Activated B cell treated with CpG ODN at 0.5 μM for 24 hours (primary cell): Measurements from ENCODE around the gene VDAC2. TPM values are rescaled to one million over a fixed set of nuclear protein-coding genes. Genes with fewer than 3 reads are reported as not detected.
A peak's percentile ranks its signal among the peaks of the same experiment; 100 is the strongest.

Experiments
- ATAC-seq: fragments of 200-7000 bp; cut with Tn5 transposase; one replicate; pipeline ENCODE4 v1.10.0; 2021; ENCODE audit warnings: low read depth, mild to moderate bottlenecking, moderate library complexity
- CTCF ChIA-PET: fragments of 350-600 bp; sonication (Branson Sonifier 250); formaldehyde crosslinking; loops from one replicate; lab custom pipeline; 2021; ENCODE audit warnings: antibody characterized with exemption; lab: Charles Lee
- POLR2A ChIA-PET: fragments of 350-600 bp; sonication (Branson Sonifier 250); formaldehyde crosslinking; loops from one replicate; lab custom pipeline; 2021; ENCODE audit warnings: antibody characterized with exemption; lab: Charles Lee
- DNase-seq: peaks from one replicate; pipeline ENCODE4 v3.0.0; 2022
- H3K27ac Mint-ChIP-seq: one replicate; pipeline ENCODE4 v1.8.0; 2020; ENCODE audit warnings: mixed read lengths
- H3K27me3 Mint-ChIP-seq: one replicate; pipeline ENCODE4 v1.8.0; 2021; ENCODE audit warnings: mixed read lengths
- H3K36me3 Mint-ChIP-seq: one replicate; pipeline ENCODE4 v1.8.0; 2021; ENCODE audit warnings: low read depth, mixed read lengths
- H3K4me1 Mint-ChIP-seq: one replicate; pipeline ENCODE4 v1.8.0; 2021; ENCODE audit warnings: mixed read lengths
- H3K4me3 Mint-ChIP-seq: one replicate; pipeline ENCODE4 v1.8.0; 2020; ENCODE audit warnings: mild to moderate bottlenecking, mixed read lengths
- H3K9me3 Mint-ChIP-seq: one replicate; pipeline ENCODE4 v1.8.0; 2020; ENCODE audit warnings: mixed read lengths
- CTCF ChIP-seq: fragments of 200-600 bp; IDR thresholded peaks from one replicate; pipeline ENCODE4 v1.8.0; 2022; ENCODE audit warnings: antibody characterized with exemption, mild to moderate bottlenecking
- intact Hi-C: fragments of 100-400 bp; cut with micrococcal nuclease; formaldehyde crosslinking; loops from one replicate; pipeline ENCODE4 v1.15.1; 2024
- total RNA-seq: library from RNA; stranded (reverse); gene quantifications from 2 replicates; pipeline ENCODE4 v1.2.3, GENCODE V29; 2022

VDAC2 gene
- 99.0 and 104 TPM in 2 replicates for total RNA-seq

- ChIA-PET CTCF (interaction anchor here (1.1 to 3.2 kb wide), 5 partner anchors 10 to 26 kb away, joined by 3 to 20 read pairs (median 13); partner anchors contain the start of gene COMTD1), POLR2A (interaction anchor here (0.6 to 3.6 kb wide), 20 partner anchors 8 to 1438 kb away, joined by 3 to 60 read pairs (median 5); partner anchors contain the start of genes COMTD1 and SAMD8)
- ATAC-seq, result peak; percentile 89
- intact Hi-C loops, result loop anchor here (1.0 to 5.0 kb wide), 9 partner anchors 20 to 1958 kb away; partner anchors contain the start of genes AP3M1, KAT6B, MRPS16 and SAMD8
- Mint-ChIP-seq H3K4me3 (peak within 1 kb of the TSS; percentile 99), H3K27ac (peak within 1 kb of the TSS; percentile 100), H3K9me3 (no peaks in the 10 kb centered on the region), H3K4me1 (peaks cover 27% of the 10 kb centered on the region), H3K27me3 (no peaks in the 10 kb centered on the region), H3K36me3 (peaks cover 37% of the 10 kb centered on the region)
- TF ChIP-seq CTCF, result no peak
- DNase-seq, result peak; percentile 98
Observed at GRCh38 chr10:75210282-75211006, at the start of gene VDAC2. VDAC2 (plus strand) TSS chr10:75210796; CDS start chr10:75211159, 363 bp downstream.

GRCh38 chr10:75165684-75166622, 44.6 kb upstream of the VDAC2 start:
- ChIA-PET POLR2A (interaction anchor here (0.5 to 1.3 kb wide), 3 partner anchors 44 to 63 kb away, joined by 3 to 5 read pairs (median 5); partner anchors contain the start of gene VDAC2), CTCF (interaction anchor here (0.6 kb wide), 1 partner anchor 1071 kb away, joined by 5 read pairs; no protein-coding TSS in a partner anchor)
- Mint-ChIP-seq H3K4me1 (peaks cover 23% of the 10 kb centered on the region), H3K9me3 (no peaks in the 10 kb centered on the region), H3K27me3 (no peaks in the 10 kb centered on the region), H3K4me3 (no peak overlapping the region), H3K27ac (no peak overlapping the region), H3K36me3 (peaks cover 53% of the 10 kb centered on the region)
- intact Hi-C loops, result loop anchor here (2.0 kb wide), 1 partner anchor 53 kb away; no protein-coding TSS in a partner anchor
- ATAC-seq (no peak), DNase-seq (no peak)
- TF ChIP-seq CTCF, result no peak

GRCh38 chr10:75166623-75166972, 44.0 kb upstream of the VDAC2 start:
- POLR2A ChIA-PET, result interaction anchor here (1.3 kb wide), 1 partner anchor 43 kb away, joined by 5 read pairs; the partner anchor contains the start of gene VDAC2

GRCh38 chr10:75168275-75168674, 42.3 kb upstream of the VDAC2 start:
- ATAC-seq (no peak), DNase-seq (no peak)

More at GRCh38 chr10:75166623-75166972, 44.0 kb upstream of the VDAC2 start:
- intact Hi-C loops, result loop anchor here (2.0 kb wide), 1 partner anchor 54 kb away; no protein-coding TSS in a partner anchor
- TF ChIP-seq CTCF, result no peak
- no peak overlapping the region for H3K4me3 Mint-ChIP-seq
- peaks cover 53% of the 10 kb centered on the region for H3K36me3 Mint-ChIP-seq
- no peaks in the 10 kb centered on the region for H3K9me3 Mint-ChIP-seq
- no peaks in the 10 kb centered on the region for H3K27me3 Mint-ChIP-seq
- CTCF ChIA-PET, result no interaction called here
- DNase-seq, result no peak
- ATAC-seq, result no peak
- H3K4me1 Mint-ChIP-seq, result peaks cover 17% of the 10 kb centered on the region
- no peak overlapping the region for H3K27ac Mint-ChIP-seq

More at GRCh38 chr10:75168275-75168674, 42.3 kb upstream of the VDAC2 start:
- TF ChIP-seq CTCF, result no peak
- H3K9me3 Mint-ChIP-seq, result no peaks in the 10 kb centered on the region
- no peak overlapping the region for H3K4me3 Mint-ChIP-seq
- intact Hi-C loops, result no loop called here
- POLR2A ChIA-PET, result no interaction called here
- peaks cover 16% of the 10 kb centered on the region for H3K4me1 Mint-ChIP-seq
- no peak overlapping the region for H3K27ac Mint-ChIP-seq
- H3K27me3 Mint-ChIP-seq, result no peaks in the 10 kb centered on the region
- CTCF ChIA-PET, result no interaction called here
- peaks cover 61% of the 10 kb centered on the region for H3K36me3 Mint-ChIP-seq
